Psoas muscle (tissue), 8 donors: ENCODE data around the gene FBXW11. TPM values are rescaled to one million over a fixed set of nuclear protein-coding genes. Genes with fewer than 3 reads are reported as not detected.

Source experiments
- ATAC-seq, 4 donors: fragments of 200-7000 bp; cut with Tn5 transposase; one replicate each; pipeline ENCODE4 v1.9.1; 2020; ENCODE audit warnings: moderate library complexity in 3 of 4, mild to moderate bottlenecking in 2 of 4
- DNase-seq, 2 donors: peaks; one replicate each; pipeline ENCODE4 v3.0.0-alpha.2; 2020
- H3K27ac ChIP-seq: fragments of 200-600 bp; one replicate; pipeline ENCODE4 v1.8.0; 2022
- H3K27me3 ChIP-seq, 3 donors: fragments of 200-600 bp in 1 of 3; one replicate each; pipeline versions ENCODE4 v1.6.1 to v1.8.0; 2013 to 2022; ENCODE audit warnings: low read length in 2 of 3, mild to moderate bottlenecking in 2 of 3, moderate library complexity in 1 of 3; ENCODE audit not compliant: insufficient read depth in 3 of 3
- H3K36me3 ChIP-seq, 2 donors: fragments of 200-600 bp in 1 of 2; one replicate each; pipeline versions ENCODE4 v1.6.1 to v1.8.0; 2013 to 2022; ENCODE audit warnings: low read depth in 1 of 2, mild to moderate bottlenecking in 1 of 2, moderate library complexity in 1 of 2; ENCODE audit not compliant: insufficient read depth in 1 of 2
- H3K4me1 ChIP-seq: fragments of 200-600 bp; one replicate; pipeline ENCODE4 v1.8.0; 2022
- H3K4me3 ChIP-seq: fragments of 200-600 bp; one replicate; pipeline ENCODE4 v1.8.0; 2022; ENCODE audit warnings: mild to moderate bottlenecking
- H3K9me3 ChIP-seq: fragments of 200-600 bp; one replicate; pipeline ENCODE4 v1.8.0; 2022
- WGBS, 3 donors: extraction: QIAGEN DNeasy Blood & Tissue Kit; methylation state at CpG; one replicate each; pipeline versions ENCODE4 v1.1.6 to v1.1.7; 2013; 5-methylcytosine and 5-hydroxymethylcytosine counted together
- intact Hi-C, 2 donors: fragments of 100-400 bp; cut with DNase I; formaldehyde crosslinking; loops; one replicate each; pipeline versions ENCODE4 v1.11.0 to v1.14.2; 2022
- polyA plus RNA-seq, 3 donors: library from polyadenylated mRNA; stranded (reverse); fragments of 200-250 nt; gene quantifications; one replicate each; pipeline ENCODE4 v1.2.3, GENCODE V29; 2013
- total RNA-seq, 4 donors: library from RNA; stranded (reverse); fragmentation: NEBNext Ultra II Directional in 2 of 4; extraction: Animal tissue kit (Norgen Biotek cat#: 25700) in 2 of 4; gene quantifications; one replicate each; pipeline versions ENCODE4 v1.2.1 to v1.2.4, GENCODE V29; 2021 to 2023
- TF ChIP-seq, protein P1 (sequence below): fragments of 200-600 bp; IDR thresholded peaks from one replicate; pipeline ENCODE4 v1.8.0; 2022; ENCODE audit warnings: antibody characterized with exemption
- donor health status: healthy with polysubstance abuse.
- donor health status: DM: no; HTN: no; CAD: no; lungs with moderate emphysema.
- donor health status: Bipolar disorder and iron deficiency.
- donor health status: healthy.
- donor health status: DM: yes; HTN: yes; CAD: no.
- donor health status: DM: no; HTN: no; CAD: no.
- donor health status: DM: no; HTN: no; CAD: no.
- donor health status: DM: yes; HTN: yes; CAD: no.

FBXW11 gene
- total and polyA plus RNA-seq, 7 donors: 14.7 to 62.8 (median 50.1) TPM

DNA sequence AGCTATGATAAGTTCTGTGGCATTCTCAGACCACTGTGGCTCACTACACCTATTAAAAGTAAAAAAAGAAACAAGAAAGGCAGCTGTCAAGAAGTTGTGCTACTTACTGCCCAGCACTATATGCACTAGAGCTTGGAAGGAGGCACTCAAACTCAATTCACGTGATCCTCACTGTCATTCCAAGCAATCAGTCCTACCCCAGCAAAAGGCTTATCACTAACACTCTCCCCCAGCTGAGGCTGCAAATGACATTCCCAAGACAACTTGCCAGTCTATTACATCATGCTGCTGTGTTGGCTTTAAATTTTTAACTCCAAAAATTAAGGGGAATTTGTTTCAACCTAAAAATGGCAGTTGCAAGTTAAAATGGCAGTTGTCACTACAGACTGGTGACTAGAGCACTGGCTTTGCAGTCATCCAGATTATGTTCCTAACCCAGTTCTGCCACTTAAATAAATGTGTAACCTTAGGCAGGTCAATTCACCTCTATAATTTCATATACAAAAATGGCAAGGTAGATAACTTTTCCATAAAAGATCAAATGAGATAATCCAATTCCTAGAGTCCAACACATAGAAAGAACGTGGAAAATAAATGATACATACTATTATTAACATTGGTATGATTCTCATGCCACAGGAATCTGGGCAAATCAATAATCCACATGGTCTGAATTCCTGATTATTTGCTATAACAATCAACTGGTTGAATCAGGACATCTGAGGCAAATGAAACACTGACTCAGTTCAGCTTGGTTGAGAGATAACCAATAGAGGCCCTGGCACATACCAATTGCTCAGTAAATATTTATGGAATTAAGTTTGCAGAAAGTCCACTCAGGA, 52.4 kb downstream of the FBXW11 start:
- no peak overlapping the region for H3K4me3 ChIP-seq
- H3K27ac ChIP-seq: no peak overlapping the region
- intact Hi-C loops: no loop called here
- H3K36me3 ChIP-seq: no peaks in the 10 kb centered on the region
- no peak for DNase-seq
- H3K27me3 ChIP-seq: no peaks in the 10 kb centered on the region
- no peaks in the 10 kb centered on the region for H3K9me3 ChIP-seq
- ATAC-seq: peak in 3 of 4 donors; percentile 25 to 50 (median 43)
- WGBS, 3 donors: 39 to 65% (median 51%) methylated on average over 2 of the region's 2 CpGs
- TF ChIP-seq, protein P1, sequence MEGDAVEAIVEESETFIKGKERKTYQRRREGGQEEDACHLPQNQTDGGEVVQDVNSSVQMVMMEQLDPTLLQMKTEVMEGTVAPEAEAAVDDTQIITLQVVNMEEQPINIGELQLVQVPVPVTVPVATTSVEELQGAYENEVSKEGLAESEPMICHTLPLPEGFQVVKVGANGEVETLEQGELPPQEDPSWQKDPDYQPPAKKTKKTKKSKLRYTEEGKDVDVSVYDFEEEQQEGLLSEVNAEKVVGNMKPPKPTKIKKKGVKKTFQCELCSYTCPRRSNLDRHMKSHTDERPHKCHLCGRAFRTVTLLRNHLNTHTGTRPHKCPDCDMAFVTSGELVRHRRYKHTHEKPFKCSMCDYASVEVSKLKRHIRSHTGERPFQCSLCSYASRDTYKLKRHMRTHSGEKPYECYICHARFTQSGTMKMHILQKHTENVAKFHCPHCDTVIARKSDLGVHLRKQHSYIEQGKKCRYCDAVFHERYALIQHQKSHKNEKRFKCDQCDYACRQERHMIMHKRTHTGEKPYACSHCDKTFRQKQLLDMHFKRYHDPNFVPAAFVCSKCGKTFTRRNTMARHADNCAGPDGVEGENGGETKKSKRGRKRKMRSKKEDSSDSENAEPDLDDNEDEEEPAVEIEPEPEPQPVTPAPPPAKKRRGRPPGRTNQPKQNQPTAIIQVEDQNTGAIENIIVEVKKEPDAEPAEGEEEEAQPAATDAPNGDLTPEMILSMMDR: no peak
- peaks cover 42% of the 10 kb centered on the region for H3K4me1 ChIP-seq

DNA sequence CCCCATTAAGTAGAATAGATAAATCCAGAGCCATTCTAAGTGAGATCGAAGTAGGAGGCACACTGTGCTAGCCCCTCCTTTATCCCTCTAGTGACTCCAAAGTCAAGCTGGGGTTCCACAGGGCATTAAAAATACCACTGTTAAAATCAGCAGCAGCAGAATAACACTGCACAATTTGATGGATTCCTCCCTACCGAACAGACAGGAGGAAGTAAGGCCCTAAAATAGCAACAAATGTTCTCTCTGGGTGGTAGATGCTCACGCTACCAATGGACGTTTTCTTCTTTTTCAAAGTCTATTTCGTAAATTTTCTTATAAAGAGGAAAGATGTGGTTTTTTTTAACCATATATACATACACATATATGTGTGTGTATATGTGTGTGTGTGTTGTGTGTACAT, 54.4 kb downstream of the FBXW11 start:
- intact Hi-C loops: no loop called here
- 70 to 73% (median 71%) methylated on average over 5 of the region's 5 CpGs for WGBS, 3 donors
- Histone ChIP-seq H3K4me1 (peaks cover 29% of the 10 kb centered on the region), H3K27ac (no peak overlapping the region), H3K9me3 (no peaks in the 10 kb centered on the region), H3K27me3 (no peaks in the 10 kb centered on the region), H3K36me3 (no peaks in the 10 kb centered on the region), H3K4me3 (no peak overlapping the region)
- ATAC-seq: no peak
- no peak for DNase-seq
- TF ChIP-seq, protein P1: no peak

GRCh38 chr5:171951218-171951617, 55.2 kb downstream of the FBXW11 start:
- no peak overlapping the region for H3K4me3 ChIP-seq
- H3K27ac ChIP-seq: no peak overlapping the region
- TF ChIP-seq, protein P1: no peak
- 71 to 73% (median 73%) methylated on average over 4 of the region's 4 CpGs for WGBS, 3 donors
- ATAC-seq: no peak
- no peaks in the 10 kb centered on the region for H3K36me3 ChIP-seq
- DNase-seq: no peak
- H3K9me3 ChIP-seq: no peaks in the 10 kb centered on the region
- intact Hi-C loops: no loop called here
- peaks cover 21% of the 10 kb centered on the region for H3K4me1 ChIP-seq
- no peaks in the 10 kb centered on the region for H3K27me3 ChIP-seq

- Histone ChIP-seq H3K27ac (no peak overlapping the region), H3K27me3 (no peaks in the 10 kb centered on the region), H3K4me1 (peaks cover 35% of the 10 kb centered on the region), H3K36me3 (no peaks in the 10 kb centered on the region), H3K9me3 (no peaks in the 10 kb centered on the region), H3K4me3 (no peak overlapping the region)
- intact Hi-C loops: no loop called here
- ATAC-seq (no peak), DNase-seq (no peak)
- WGBS, 3 donors: 88 to 99% (median 96%) methylated on average over 3 of the region's 3 CpGs
- TF ChIP-seq, protein P1: no peak
Observed at GRCh38 chr5:171946000-171946781, 60.2 kb downstream of the FBXW11 start.
